Peyer's patch (tissue), 4 donors: ENCODE data around the gene BRAF.
"Not testable (repeated sequence)": the region's sequence is repeated elsewhere in the genome, so short reads cannot be mapped to it uniquely, and the experiment has no call there.

Experiments
- POLR2A ChIP-seq, 2 donors: fragments of 450-650 bp; IDR thresholded peaks; one replicate each; pipeline ENCODE4 v1.5.1; 2017; ENCODE audit warnings: antibody characterized with exemption in 2 of 2, mild to moderate bottlenecking in 2 of 2, moderate library complexity in 2 of 2
- TF ChIP-seq, protein P1 (sequence below), 6 experiments: fragments of 450-650 bp in 4 of 6; fragments of 200-600 bp in 2 of 6; sonication (generic) in 1 of 6; IDR thresholded peaks; one replicate each; pipeline ENCODE4 v1.5.1; 2017 to 2019; ENCODE audit warnings: antibody characterized with exemption in 6 of 6, mild to moderate bottlenecking in 3 of 6, moderate library complexity in 1 of 6

DNA sequence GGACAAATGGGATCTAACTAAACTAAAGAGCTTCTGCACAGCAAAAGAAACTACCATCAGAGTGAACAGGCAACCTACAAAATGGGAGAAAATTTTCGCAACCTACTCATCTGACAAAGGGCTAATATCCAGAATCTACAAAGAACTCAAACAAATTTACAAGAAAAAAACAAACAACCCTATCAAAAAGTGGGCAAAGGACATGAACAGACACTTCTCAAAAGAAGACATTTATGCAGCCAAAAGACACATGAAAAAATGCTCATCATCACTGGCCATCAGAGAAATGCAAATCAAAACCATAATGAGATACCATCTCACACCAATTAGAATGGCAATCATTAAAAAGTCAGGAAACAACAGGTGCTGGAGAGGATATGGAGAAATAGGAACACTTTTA lies 159.3 kb downstream of the BRAF start:
- TF ChIP-seq POLR2A (IDR thresholded peaks at IDR 0.05), result not testable (repeated sequence)
- TF ChIP-seq, protein P1, sequence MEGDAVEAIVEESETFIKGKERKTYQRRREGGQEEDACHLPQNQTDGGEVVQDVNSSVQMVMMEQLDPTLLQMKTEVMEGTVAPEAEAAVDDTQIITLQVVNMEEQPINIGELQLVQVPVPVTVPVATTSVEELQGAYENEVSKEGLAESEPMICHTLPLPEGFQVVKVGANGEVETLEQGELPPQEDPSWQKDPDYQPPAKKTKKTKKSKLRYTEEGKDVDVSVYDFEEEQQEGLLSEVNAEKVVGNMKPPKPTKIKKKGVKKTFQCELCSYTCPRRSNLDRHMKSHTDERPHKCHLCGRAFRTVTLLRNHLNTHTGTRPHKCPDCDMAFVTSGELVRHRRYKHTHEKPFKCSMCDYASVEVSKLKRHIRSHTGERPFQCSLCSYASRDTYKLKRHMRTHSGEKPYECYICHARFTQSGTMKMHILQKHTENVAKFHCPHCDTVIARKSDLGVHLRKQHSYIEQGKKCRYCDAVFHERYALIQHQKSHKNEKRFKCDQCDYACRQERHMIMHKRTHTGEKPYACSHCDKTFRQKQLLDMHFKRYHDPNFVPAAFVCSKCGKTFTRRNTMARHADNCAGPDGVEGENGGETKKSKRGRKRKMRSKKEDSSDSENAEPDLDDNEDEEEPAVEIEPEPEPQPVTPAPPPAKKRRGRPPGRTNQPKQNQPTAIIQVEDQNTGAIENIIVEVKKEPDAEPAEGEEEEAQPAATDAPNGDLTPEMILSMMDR (IDR thresholded peaks at IDR 0.05), result not testable (repeated sequence)
